ENCODE data around the gene VHLL.
A peak's percentile ranks its signal among the peaks of the same experiment; 100 is the strongest.
"Not testable (repeated sequence)": the region's sequence is repeated elsewhere in the genome, so short reads cannot be mapped to it uniquely, and the experiment has no call there.

VHLL gene

GRCh38 chr1:156298852-156299357 lies at the start of gene VHLL:
TSS of gene VHLL (minus strand) at chr1:156299307. CDS start at chr1:156299189, 118 bp downstream.
- DNase-seq (ENCODE audit: low spot score) = no peak
- no peak for TF ChIP-seq CTCF (IDR thresholded peaks at IDR 0.05; ENCODE audit: extremely low read depth, missing control alignments)

- TF ChIP-seq CTCF (IDR thresholded peaks at IDR 0.05; ENCODE audit: extremely low read depth, missing control alignments) = no peak
- no peak for DNase-seq (ENCODE audit: low spot score)
Observed at GRCh38 chr1:156347331-156347730, 48.2 kb upstream of the VHLL start.

- no peak for TF ChIP-seq CTCF (IDR thresholded peaks at IDR 0.05; ENCODE audit: extremely low read depth, missing control alignments)
- no peak for DNase-seq (ENCODE audit: low spot score)
Observed at GRCh38 chr1:156346636-156347035, 47.5 kb upstream of the VHLL start.

GRCh38 chr1:156346035-156346434 lies 46.9 kb upstream of the VHLL start:
- not testable (repeated sequence) for DNase-seq (ENCODE audit: low spot score)

GRCh38 chr1:156344409-156344808 lies 45.3 kb upstream of the VHLL start:
- TF ChIP-seq CTCF (IDR thresholded peaks at IDR 0.05; ENCODE audit: extremely low read depth, missing control alignments) = no peak
- DNase-seq (ENCODE audit: low spot score) = no peak

GRCh38 chr1:156342166-156342955 lies 43.3 kb upstream of the VHLL start:
- no peak for TF ChIP-seq CTCF (IDR thresholded peaks at IDR 0.05; ENCODE audit: extremely low read depth, missing control alignments)
- no peak for DNase-seq (ENCODE audit: low spot score)

GRCh38 chr1:156338180-156338976 lies 39.3 kb upstream of the VHLL start, which contains the start of the genes CCT3 and TSACC:
TSS of gene CCT3 (minus strand) at chr1:156338292. CDS start at chr1:156338184, 108 bp downstream.
TSS of gene TSACC (plus strand) at chr1:156338526. CDS start at chr1:156339758, 1,232 bp downstream.
- peak; percentile 98 for DNase-seq (ENCODE audit: low spot score)

More at GRCh38 chr1:156338180-156338976, 39.3 kb upstream of the VHLL start, which contains the start of the genes CCT3 and TSACC:
- TF ChIP-seq CTCF (IDR thresholded peaks at IDR 0.05; ENCODE audit: extremely low read depth, missing control alignments) = no peak

All from GM20000 (cell line).